ENCODE measurements around the gene USP9X.
"Not testable (repeated sequence)": the region's sequence is repeated elsewhere in the genome, so short reads cannot be mapped to it uniquely, and the experiment has no call there.

Gene USP9X

DNA sequence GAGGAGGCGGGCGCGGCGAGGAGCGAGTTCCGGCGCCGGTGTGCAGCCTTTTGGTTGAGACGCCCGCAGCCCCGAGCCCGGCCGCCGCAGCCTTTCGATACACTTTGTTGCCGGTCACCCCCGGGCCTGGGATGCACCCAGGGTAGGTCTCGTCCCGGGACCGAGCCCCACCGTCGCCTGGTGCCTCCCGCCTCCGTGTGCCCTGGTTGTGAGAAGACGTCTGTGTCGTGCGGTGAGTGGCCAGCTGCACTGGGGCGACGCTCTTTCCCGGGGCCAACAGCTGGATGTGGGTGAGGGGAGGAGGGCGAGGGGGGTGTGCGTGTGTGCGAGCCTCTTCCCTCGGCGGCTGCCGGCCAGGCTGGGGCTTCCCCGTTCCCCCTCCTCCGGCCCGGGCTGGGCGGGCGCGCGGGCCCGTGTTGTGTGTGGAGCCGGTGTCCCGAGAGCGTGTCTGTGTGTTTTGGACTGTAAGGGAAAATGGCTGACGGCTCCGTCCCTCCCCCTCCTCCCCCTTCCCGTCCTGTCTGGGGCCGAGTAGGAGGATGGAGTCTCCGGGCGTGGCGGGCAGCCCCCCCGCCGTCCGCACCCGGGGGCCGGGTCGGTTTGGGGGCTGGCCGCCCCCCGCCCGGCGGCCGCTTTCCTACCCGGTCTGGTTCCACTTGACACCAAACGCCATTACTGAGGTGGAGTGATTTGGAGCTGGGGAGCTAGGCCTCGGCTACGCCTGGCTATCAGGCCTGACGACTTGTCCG is 807 bp downstream of the USP9X start:
- DNase-seq = peak; percentile 34

DNA sequence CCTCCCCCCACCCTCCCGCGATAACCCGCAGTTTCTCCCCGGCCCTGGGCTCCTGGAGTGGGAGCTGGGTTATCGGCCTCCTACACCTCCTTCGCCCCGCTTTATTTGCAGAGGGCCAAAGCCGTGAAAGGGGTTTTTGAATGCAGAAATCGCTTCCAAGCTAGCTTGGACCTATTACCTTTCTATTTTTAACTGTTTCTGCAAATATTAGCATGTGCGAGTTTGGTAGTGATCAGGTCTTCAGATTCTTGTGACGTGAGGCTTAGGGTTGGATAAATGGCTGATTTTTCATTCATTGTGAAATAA is 1.3 kb downstream of the USP9X start:
- DNase-seq = no peak

DNA sequence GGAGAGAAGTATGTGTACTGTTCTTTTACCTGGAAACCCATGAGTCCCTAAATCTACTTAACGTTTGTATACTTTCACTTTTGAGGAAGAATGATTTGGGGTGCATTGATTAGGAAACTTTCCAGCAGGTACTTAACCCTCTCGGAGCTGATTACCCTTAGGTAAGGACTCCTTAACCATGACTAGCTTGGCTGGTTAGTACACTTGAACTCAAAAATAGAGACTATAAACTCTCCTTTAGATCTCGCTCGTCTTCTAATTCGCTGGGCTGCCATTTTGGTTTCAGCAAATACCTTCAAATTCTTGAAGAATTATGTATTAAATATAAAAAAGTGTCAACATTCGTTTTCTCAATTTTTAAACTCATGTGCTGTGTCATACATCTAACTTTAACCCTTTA is 2.0 kb downstream of the USP9X start:
- DNase-seq = no peak

DNA sequence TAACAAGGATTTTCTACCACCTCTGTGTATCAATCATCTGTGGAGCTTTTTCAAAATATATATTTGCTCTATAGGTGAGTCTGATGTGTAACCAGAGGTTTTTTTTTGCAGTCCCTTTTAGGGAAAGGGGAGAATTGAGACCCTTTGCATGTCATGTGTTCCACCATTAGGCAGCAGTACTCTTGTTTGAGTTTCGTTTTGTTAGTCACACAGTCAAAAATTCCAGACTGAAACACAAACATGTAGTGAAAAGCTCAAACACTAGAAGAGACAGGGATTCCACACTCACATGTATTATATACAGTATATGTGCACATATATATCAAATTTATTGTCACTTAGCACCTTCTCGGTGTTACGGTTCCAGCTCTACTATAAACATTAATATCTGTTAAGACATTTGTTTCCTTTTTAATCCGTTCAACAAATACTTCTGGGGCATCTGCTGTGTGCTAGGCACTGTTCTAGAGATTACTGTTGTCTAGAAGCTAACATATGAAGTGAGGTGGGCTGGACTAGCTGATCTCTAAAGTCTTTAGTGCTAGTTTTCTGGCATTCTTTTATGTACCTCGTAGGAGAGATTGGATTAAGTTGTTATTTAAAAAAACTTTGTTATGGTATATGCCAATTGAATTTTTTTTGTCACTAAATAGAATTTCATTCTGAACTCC is 5.5 kb downstream of the USP9X start:
- DNase-seq = no peak

DNA sequence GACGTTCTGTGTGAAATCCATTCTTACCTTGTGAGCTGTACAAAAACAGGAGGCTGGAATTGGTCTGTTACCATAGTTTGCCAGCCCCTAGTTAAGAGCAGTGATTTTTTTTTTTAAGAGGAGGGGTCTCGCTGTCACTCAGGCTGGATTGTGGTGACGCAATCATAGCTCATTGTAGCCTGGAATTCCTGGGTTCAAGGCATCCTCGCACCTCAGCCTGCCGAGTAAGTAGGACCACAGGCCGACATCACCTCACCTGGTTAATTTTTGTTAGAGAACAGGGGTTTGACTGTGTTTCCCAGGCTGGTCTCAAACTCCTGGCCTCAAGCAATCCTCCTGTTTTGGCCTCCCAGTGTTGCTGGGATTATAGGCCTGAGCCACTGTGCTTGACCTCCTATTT is 7.5 kb downstream of the USP9X start:
- DNase-seq = no peak

DNA sequence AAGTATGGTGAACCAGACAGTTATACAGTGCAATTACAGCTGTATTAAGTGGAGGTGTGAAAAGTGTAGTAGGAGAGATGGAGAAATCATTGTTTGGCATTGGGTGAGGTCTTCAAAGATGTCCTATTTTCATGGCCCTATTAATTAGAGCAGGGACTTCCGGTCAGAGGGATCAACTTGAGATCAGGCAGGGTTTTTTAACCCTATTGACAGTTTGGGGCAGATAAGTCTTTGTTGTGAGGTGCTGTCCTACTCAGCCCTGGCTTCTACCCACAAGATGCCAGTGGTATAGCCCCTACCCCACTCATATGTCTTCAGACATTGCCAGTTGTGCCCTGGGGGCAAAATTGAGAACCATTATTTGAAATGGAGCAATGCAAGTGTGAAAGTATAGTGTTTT is 9.9 kb downstream of the USP9X start:
- no peak for DNase-seq

DNA sequence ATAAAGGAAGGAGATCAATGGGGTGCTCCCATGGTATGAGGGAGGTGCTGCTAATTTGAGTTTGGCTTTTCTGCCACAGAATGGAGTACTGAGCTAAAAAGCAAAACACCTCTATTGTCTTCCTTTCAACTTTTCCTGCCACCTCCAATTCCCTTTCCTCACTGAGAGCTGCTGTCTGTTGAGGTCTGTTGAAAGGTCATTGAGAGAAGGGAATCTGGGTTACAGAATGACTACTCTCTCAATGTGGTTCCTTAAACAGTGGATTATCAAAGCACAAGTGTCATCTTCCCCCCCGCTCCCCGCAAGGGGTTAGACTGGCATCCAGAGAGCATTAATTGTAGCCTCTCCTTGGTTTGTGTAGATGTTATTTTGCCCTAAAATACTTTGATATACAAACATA is 10.7 kb downstream of the USP9X start:
- DNase-seq = no peak

DNA sequence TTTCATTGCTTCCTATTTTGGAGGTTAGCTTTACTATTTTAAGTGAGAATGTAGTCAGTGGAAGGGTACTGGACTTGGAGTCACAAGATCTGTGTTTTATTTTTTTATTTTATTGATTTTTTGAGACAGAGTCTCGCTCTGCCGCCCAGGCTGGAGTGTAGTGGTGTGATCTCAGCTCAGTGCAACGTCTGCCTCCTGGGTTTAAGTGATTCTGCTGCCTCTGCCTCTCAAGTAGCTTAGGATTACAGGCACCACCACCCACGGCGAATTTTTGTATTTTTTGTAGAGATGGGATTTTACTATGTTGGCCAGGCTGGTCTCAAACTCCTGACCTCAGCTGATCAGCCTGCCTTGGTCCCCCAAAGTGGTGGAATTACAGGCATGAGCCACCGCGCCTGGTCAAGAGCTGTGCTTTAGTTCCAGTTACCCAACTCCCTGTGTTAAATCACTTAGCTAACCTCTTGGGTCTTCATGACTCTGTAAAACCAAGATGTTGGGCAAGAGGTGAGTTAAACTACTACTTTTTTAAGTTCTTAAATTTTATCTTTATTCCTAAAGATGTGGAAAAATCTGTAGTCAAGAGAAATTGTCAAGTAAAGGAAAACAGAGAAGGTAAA is 11.2 kb downstream of the USP9X start:
- no peak for DNase-seq

DNA sequence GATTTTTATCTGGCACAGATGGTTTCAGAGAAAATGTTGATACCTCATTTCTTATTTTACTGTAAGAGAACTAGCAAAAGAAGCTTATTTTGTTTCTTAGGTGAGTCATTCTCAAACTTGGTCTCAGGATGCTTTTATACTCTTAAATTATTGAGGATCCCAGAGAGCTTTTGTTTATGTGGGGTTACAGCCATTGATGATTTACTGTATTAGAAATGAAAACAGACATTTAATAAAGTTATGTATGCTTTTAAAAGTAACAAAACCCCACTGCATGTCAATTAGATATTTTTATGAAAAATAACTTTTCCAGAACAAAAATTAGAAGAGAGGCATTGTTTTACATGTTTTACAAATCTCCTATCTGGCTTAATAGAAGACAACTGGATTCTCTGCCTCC is 12.1 kb downstream of the USP9X start:
- no peak for DNase-seq

DNA sequence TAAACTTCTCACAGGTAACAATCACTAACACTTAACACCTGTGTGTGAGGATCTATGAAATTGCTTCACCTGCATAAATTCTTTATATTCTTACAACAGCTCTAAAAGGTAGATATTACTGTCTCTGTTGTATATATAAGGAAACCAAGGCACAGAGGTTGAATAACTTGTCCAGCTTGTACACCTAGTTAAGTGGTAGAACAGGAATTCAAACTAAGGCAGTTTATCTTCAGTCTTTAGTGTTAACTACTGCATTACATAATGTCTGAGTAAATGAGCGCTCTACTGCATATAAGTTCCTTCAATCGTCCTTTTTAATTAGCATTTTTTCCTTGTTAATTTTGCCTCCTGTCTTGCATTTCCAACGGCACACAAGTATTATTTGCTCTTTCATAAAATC is 15.0 kb downstream of the USP9X start:
- DNase-seq = no peak

DNA sequence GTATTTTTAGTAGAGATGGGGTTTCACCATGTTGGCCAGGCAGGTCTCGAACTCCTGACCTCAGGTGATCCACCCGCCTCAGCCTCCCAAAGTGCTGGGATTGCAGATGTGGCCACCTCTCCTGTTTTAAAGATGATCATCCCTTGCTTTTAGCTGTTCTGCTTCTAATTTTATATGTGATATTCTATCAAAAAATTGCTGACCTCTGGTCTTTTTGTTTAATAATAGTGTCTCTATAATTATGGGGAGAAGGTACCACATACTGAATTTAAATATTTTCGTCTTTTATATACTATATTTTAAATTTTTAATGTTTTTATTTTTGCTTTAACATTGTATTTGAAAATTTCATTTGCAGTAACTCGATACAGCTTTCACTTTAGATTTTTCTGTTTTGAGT is 15.6 kb downstream of the USP9X start:
- DNase-seq = no peak

DNA sequence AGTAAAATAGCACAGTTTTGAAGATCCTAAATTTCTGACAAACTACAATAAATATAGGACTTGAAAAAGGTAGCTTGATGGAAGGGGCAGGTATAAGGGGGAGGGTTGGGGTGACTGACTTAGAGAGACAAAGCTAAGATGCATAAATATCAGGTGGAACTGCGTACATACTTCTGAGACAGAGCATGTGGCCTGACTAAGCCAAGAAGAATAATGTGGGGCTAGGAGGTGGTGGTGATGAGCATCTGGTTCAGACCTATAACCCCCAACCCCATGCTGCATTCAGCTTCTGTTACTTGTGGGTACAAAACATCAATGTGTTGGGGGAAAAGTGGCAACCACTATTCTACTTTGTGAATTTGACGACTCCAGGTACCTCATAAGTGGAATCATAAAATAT is 19.8 kb downstream of the USP9X start:
- DNase-seq = no peak

DNA sequence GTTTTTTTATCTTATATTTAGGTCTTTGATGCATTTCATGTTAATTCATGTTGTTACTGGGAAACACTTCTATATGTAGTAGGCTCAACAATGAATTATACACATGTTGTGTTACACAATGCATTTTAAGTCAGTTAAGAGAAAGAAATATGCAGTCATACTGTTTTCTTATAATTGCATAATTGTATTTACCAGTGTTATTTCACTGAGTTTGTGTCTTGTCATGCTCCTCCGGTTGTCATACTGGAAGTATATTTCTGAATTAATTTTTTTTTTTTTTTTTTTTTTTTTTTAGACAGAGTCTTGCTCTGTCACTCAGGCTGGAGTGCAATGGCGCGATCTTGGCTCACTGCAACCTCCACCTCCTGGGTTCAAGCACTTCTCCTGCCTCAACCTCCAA is 21.0 kb downstream of the USP9X start:
- not testable (repeated sequence) for DNase-seq

DNA sequence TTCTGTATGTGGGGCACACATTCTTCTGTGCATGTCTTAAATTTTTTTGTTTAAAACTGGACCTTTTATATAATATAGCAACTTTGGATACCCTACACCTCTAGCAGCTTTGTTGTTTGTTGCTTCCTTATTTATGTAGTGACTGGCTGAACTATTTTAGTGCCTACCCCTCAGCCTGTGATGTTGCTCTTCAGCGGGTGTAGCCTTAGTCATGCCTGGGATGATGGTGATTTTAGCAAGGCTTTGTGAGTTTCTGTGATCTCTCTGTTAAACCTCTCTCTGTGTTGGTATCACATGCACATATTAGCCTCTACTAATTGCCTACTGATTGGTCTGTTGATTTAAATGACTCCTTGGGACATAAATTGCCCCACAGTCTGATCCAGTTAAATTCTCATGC is 22.8 kb downstream of the USP9X start:
- no peak for DNase-seq

DNA sequence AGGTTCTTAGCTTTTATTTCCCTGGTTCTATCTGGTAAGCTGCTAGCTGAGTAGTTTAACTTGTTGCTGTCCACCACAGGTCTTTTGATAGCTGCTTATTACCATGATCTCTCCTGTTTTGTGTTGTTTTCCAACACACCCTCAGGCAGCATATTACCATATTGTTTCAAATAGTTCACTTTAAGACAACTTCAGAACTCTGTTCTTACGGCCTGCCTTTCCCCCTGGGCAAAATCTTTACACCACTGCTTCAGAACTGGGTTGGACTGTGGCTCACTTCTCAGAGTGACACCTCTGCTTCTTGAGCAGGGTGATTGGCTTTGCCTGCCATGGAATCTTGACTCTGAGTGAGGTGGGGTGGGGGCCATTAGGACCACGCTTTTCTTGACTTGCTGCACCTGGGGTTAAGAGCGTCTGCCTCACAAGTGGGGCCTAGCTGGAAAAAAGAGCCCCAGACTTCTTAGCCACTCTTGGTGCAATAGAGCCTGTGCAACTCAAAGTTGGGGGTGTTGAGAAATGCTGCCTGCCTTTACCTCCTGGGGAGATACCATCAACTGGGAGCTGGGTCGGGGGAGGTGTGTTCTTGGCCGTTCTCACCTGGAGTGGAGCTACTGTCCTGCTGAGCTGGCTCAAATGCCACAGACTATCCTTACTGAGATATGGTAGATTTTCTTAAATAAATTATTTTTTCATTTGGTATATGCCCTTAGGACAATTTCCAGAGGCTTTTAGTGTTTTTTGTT is 23.4 kb downstream of the USP9X start:
- DNase-seq = no peak

DNA sequence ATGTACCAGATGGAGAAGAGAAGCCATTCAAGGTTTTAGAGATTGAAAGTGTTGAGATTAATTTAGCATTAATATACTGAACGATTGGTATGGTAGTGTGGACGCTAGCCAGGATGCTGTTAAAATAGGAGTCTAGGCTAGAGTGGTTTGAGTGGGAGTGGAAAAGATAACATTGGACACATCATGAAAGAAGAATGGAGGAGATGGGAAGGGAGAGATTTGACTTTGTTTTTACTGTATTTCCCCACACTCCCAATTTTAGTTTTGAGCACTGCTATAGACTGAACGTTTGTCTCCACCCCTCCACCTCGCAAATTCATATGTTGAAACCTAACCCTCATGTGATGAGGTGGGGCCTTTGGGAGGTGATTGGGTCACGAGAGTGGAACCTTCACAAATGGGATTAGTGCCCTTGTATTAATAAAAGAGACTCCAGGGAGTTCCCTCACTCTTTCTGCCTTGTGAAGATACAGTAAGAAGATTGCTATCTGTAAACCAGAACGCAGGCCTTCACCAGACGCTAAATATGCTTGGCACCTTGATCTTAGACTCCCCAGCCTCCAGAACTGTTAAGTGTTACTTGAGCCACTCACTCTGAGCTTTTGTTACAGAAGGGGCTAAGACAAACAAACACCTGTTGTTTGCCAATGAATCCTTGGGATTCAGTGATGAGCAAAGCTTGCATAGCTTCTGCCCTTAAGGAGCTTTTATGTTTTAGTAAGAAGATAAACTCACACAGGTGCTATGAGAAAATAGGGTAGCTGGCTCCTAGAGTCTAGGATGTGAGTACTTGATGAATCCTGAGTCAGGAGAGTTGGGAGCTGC is 25.8 kb downstream of the USP9X start:
- no peak for DNase-seq

DNA sequence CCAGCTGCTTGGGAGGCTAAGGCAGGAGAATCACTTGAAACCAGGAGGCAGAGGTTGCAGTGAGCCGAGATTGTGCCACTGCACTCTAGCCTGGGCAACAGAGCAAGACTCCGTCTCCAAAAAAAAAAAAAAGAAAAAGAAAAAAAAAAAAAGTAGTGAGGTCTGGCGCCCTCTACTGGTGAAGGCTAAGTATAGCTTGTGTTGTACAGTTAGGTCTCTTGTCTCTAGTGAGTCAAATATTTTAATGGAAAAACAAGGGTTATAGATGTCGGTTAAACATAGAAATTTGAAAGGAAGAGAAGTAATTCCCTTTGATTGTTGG is 29.8 kb downstream of the USP9X start:
- peak; percentile 45 for DNase-seq

DNA sequence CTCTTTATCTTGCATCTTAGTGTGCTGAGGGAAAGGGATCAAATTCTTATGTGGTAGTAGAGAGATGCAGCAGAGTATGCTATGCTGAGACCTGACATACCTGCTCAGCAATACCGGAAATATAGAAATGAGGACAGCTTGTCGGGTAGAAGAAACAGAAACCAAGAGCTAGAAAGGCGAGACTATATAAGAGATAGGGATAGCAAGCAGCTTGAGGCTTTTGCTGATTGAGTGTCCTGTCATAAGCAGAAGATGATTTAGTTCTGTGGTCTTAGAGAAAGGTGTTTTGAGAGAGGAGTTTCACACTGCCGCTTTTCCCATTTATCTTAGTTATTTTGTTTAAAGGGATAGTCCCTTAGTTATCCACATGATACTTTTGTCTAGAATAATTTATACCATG is 31.7 kb downstream of the USP9X start:
- DNase-seq = no peak

DNA sequence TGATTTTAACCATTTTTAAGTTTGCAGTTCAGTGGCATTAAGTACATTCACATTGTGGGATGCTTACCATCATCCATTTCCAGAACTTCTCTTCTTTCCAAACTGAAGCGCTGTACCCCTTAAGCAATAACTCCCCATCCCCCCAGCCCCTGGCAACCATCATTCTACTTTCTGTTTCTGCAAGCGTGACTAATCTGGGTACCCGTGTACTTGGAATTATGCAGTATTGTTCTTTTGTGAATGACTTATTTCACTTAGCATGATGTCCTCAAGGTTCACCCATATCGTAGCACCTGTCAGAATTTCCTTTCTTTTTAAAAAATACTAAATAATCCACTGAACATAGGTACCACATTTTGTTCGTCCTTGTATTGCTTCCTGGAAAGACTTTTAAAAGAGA is 32.9 kb downstream of the USP9X start:
- no peak for DNase-seq

DNA sequence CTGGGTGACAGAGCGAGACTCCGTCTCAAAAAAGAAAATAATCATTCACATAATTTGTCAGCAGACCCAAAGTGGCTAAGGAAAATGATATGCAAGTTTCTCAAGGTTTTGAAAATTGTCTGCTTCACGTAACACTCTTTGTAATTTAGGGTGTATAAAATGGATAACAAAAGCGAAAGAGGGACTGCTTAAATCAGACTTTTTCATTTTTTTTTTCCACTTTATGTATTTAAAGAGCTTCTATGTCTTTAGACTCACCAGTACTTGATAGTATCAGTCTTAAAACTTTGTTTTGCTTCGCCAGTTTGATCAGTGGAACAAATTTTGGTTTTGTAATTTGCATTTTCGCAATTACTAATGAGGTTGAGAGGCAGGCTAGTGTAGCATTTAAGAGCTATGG is 34.6 kb downstream of the USP9X start:
- DNase-seq = no peak

DNA sequence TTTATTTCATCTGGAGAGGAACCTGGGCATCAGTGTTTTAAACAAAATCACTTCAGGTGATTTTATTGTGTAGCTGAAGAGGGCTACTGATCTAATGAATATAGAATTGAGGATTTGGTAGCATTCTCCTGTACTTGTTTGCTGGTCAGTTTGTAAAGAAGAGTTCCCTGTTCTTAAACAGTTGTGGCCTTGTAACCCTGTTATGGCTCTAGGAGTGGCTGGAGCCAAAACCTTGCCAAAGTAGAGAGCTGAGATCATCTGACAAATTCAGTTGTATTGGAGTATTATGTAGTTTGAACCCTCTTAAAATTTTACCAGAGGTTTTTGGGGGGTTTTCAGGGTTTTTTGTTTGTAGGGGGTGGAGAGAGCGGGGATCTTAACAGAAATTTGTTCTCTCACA is 36.5 kb downstream of the USP9X start:
- no peak for DNase-seq

DNA sequence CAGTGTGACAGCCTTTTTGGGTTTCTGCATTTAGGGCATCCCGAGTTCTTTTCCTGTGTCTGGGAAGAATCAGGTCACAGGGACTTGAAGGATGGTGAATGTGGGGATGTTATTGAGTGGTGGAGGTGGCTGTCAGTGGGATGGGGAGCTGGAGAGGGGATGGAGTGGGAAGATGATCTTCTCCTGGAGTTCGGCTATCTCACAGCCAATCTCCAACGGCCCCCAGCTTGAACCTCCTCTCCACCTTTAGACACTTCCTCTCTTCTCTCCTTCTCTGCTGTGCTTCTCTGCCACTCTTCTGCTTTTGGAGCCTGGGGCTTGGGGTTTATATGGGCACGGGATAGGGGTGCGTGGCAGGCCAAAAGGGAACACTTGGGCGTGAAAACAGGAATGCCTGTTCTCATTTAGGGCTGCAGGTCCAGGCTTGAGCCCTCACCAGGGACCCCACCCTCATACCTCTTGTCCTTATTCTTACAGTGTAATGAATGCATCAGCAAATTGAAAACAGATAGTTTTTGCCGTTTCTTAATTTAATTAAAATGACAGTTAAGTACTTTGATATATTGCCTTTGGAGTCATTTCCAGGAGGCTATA is 37.5 kb downstream of the USP9X start:
- no peak for DNase-seq

All from T-helper 9 cell (primary cell).